GM12878 (cell line): ENCODE measurements around the gene GPRC5B. TPM values are rescaled to one million over a fixed set of nuclear protein-coding genes. Genes with fewer than 3 reads are reported as not detected.

Source experiments
- ATAC-seq: fragments of 200-7000 bp; cut with Tn5 transposase; 3 replicates; pipeline ENCODE4 v1.9.1; 2020; ENCODE audit warnings: mild to moderate bottlenecking, moderate library complexity
- BruUV-seq: library from RNA; stranded (reverse); fragments of 400-500 nt; replicated peaks from 2 replicates; lab custom pipeline; 2021; lab: Mats Ljungman, UMichigan
- CTCF ChIA-PET: fragments of 300-600 bp; sonication (Branson Sonifier 250); formaldehyde crosslinking; extraction: SDS; loops from one replicate; lab custom pipeline; 2021; ENCODE audit warnings: inconsistent platforms; lab: Yijun Ruan, JAX
- POLR2A ChIA-PET: fragments of 350-600 bp; formaldehyde crosslinking; extraction: SDS; loops from one replicate; lab custom pipeline; 2021; ENCODE audit warnings: inconsistent platforms; lab: Charles Lee
- RAD21 ChIA-PET: fragments of 300-600 bp; sonication (Branson Sonifier 250); formaldehyde crosslinking; loops from one replicate; lab custom pipeline; 2023; ENCODE audit warnings: antibody characterized with exemption; ENCODE audit not compliant: unreplicated experiment; lab: Charles Lee
- SMC1A ChIA-PET: fragments of 300-600 bp; sonication (Branson Sonifier 250); formaldehyde crosslinking; loops from one replicate; lab custom pipeline; 2023; ENCODE audit not compliant: unreplicated experiment, uncharacterized antibody; lab: Charles Lee
- DNase-seq: peaks from one replicate; pipeline ENCODE4 v3.0.0-alpha.2; 2011; ENCODE audit warnings: low read depth, low spot score
- FAIRE-seq: peaks from 3 replicates; lab custom pipeline; 2011; peaks lifted over from hg19 to GRCh38; lab: Jason Lieb, UNC
- H2AFZ ChIP-seq: 2 replicates; pipeline ENCODE4 v1.6.0; 2011; ENCODE audit warnings: low read depth, low read length, control low read depth; ENCODE audit not compliant: control insufficient read depth
- H3K27ac ChIP-seq: 2 replicates; pipeline ENCODE4 v1.5.1; 2011; ENCODE audit warnings: control low read depth; ENCODE audit not compliant: control insufficient read depth, insufficient read depth
- H3K27me3 ChIP-seq, 2 experiments: replicated peaks in 1 of 2; 2 replicates each; pipeline versions ENCODE4 v1.6.0 to v1.6.1; 2011; ENCODE audit warnings: low read length in 1 of 2; ENCODE audit not compliant: control insufficient read depth in 2 of 2, insufficient read depth in 2 of 2
- H3K36me3 ChIP-seq, 2 experiments: 2 replicates each; pipeline ENCODE4 v1.5.1; 2011; ENCODE audit warnings: low read length in 1 of 2; ENCODE audit not compliant: control insufficient read depth in 2 of 2, insufficient read depth in 2 of 2
- H3K4me1 ChIP-seq: 2 replicates; pipeline ENCODE4 v1.6.1; 2011; ENCODE audit warnings: mild to moderate bottlenecking, low read length, moderate library complexity, mixed read lengths; ENCODE audit not compliant: control insufficient read depth, insufficient read depth
- H3K4me2 ChIP-seq: 2 replicates; pipeline ENCODE4 v1.6.0; 2011; ENCODE audit warnings: control low read depth; ENCODE audit not compliant: control insufficient read depth, insufficient read depth
- H3K4me3 ChIP-seq: fragments of 200-600 bp; sonication (generic); 2 replicates; pipeline ENCODE4 v1.5.1; 2016
- H3K79me2 ChIP-seq: 2 replicates; pipeline ENCODE4 v1.6.0; 2011; ENCODE audit warnings: low read length; ENCODE audit not compliant: control insufficient read depth, insufficient read depth
- H3K9ac ChIP-seq: 2 replicates; pipeline ENCODE4 v1.8.0; 2011; ENCODE audit warnings: low read length, control low read depth, mixed read lengths; ENCODE audit not compliant: control insufficient read depth, insufficient read depth
- H3K9me3 ChIP-seq: replicated peaks from 3 replicates; pipeline ENCODE4 v1.5.1; 2011; ENCODE audit warnings: mild to moderate bottlenecking, low read length; ENCODE audit not compliant: control insufficient read depth, insufficient read depth
- H4K20me1 ChIP-seq: 2 replicates; pipeline ENCODE4 v1.6.0; 2011; ENCODE audit not compliant: control insufficient read depth, insufficient read depth
- BMI1 ChIP-seq: fragments of 450-650 bp; IDR thresholded peaks from 2 replicates; pipeline ENCODE4 v1.6.1; 2016; ENCODE audit warnings: mild to moderate bottlenecking, moderate library complexity, borderline replicate concordance
- ELK1 ChIP-seq: IDR thresholded peaks from 2 replicates; pipeline ENCODE4 v1.6.1; 2012; ENCODE audit warnings: low read depth, low read length, improper control_type of control experiment
- HCFC1 ChIP-seq: fragments of 150-350 bp; IDR thresholded peaks from 2 replicates; pipeline ENCODE4 v1.6.1; 2014; ENCODE audit warnings: low read length
- JUND ChIP-seq: IDR thresholded peaks from 2 replicates; pipeline ENCODE4 v1.6.1; 2012; ENCODE audit warnings: low read depth, mild to moderate bottlenecking, low read length, improper control_type of control experiment, moderate library complexity
- MTA2 ChIP-seq: fragments of 450-650 bp; IDR thresholded peaks from 2 replicates; pipeline ENCODE4 v1.6.1; 2016; ENCODE audit warnings: low read depth, mild to moderate bottlenecking, moderate library complexity
- SIX5 ChIP-seq: IDR thresholded peaks from 2 replicates; pipeline ENCODE4 v1.6.1; 2011; ENCODE audit warnings: mild to moderate bottlenecking, low read depth, low read length, moderate library complexity; ENCODE audit not compliant: severe bottlenecking
- SMAD5 ChIP-seq: IDR thresholded peaks from 2 replicates; pipeline ENCODE4 v1.6.1; 2016; ENCODE audit warnings: antibody characterized with exemption, low read depth
- YBX1 ChIP-seq: fragments of 450-650 bp; IDR thresholded peaks from 2 replicates; pipeline ENCODE4 v1.6.1; 2016; ENCODE audit warnings: antibody characterized with exemption
- ZNF217 ChIP-seq: fragments of 450-650 bp; IDR thresholded peaks from 2 replicates; pipeline ENCODE4 v1.6.1; 2017; ENCODE audit warnings: antibody characterized with exemption, mild to moderate bottlenecking
- WGBS: methylation state at CpG from one replicate; pipeline ENCODE4 v1.1.6; 2016; ENCODE audit warnings: low lambda C conversion rate; ENCODE audit not compliant: insufficient replicate concordance, insufficient coverage; ENCODE audit errors: missing lambda C conversion rate; 5-methylcytosine and 5-hydroxymethylcytosine counted together
- in situ Hi-C: fragments of 300-500 bp; cut with MboI; formaldehyde crosslinking; loops from 9 replicates; pipeline ENCODE4 v1.14.3; 2018; ENCODE audit warnings: mixed read lengths
- intact Hi-C: fragments of 100-400 bp; cut with micrococcal nuclease; formaldehyde crosslinking; loops from one replicate; pipeline ENCODE4 v1.14.2; 2022; ENCODE audit not compliant: unreplicated experiment
- polyA plus RNA-seq, 11 experiments: library from polyadenylated mRNA; depleted of rRNA in 4 of 11; unstranded in 6 of 11; stranded (reverse) in 5 of 11; fragments of >200 nt; fragmentation: Nextera tagmentation in 4 of 11; fragmentation: Illumina TruSeq in 1 of 11; extraction: Ambion mirVana in 4 of 11; extraction: Trizol in 1 of 11; gene quantifications; 1 replicate in 1 of 11; 2 replicates in 10 of 11; pipeline versions ENCODE4 v1.2.1 to v1.2.3, GENCODE V29; 2011 to 2016; ENCODE audit warnings: inconsistent platforms in 2 of 11, missing spikeins in 2 of 11, low read depth in 1 of 11
- total RNA-seq, 4 experiments: library from RNA; depleted of rRNA in 3 of 4; stranded (reverse); fragments of >200 nt in 3 of 4; fragmentation: Illumina TruSeq in 1 of 4; extraction: Trizol in 1 of 4; gene quantifications; 2 replicates each; pipeline versions ENCODE4 v1.2.1 to v1.2.3, GENCODE V29; 2013 to 2021
- TF ChIP-seq, protein P1 (sequence below): fragments of 450-650 bp; conservative IDR thresholded peaks from 2 replicates; pipeline ENCODE4 v1.6.1; 2017; ENCODE audit warnings: mild to moderate bottlenecking, moderate library complexity
- TF ChIP-seq, protein P2 (sequence below): fragments of 450-650 bp; IDR thresholded peaks from 2 replicates; pipeline ENCODE4 v1.6.1; 2016; ENCODE audit warnings: mild to moderate bottlenecking
- TF ChIP-seq, protein P3 (sequence below): fragments of 450-650 bp; IDR thresholded peaks from 2 replicates; pipeline ENCODE4 v1.6.1; 2016; ENCODE audit warnings: mild to moderate bottlenecking, moderate library complexity, borderline replicate concordance
- TF ChIP-seq, protein P4 (sequence below): fragments of 450-650 bp; IDR thresholded peaks from 2 replicates; pipeline ENCODE4 v1.6.1; 2017; ENCODE audit warnings: mild to moderate bottlenecking

GPRC5B gene
- total and polyA plus RNA-seq, 10 of the 15 experiments (the other 5 are each of a cell fraction or from before 2014, with no cell fraction given): 0.01 to 0.42 (median 0.15) TPM; not detected in 2

DNA sequence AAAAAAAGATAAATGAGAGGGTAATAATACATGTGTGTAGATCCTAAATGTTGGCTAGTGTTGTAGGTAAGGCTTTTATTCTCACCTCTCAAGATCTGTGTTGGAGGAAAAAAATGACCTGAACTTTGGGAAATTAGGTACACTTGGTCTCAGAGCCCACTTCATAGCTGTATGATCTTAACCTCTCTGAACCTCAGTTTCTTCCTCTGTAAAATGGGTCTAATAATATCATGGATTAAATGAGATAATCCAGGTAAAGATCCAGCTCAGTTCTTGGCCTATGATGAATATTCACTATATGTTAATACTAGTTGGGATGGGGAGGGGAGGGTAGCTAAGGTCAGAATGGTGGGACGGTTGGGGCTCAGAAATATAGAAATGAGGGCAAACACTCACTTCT is 24.3 kb upstream of the GPRC5B start:
- ATAC-seq (no peak), DNase-seq (no peak), FAIRE-seq (no peak)
- Histone ChIP-seq H2AFZ (no peak overlapping the region), H3K4me2 (no peak overlapping the region), H3K79me2 (no peaks in the 10 kb centered on the region), H3K4me1 (no peaks in the 10 kb centered on the region), H3K4me3 (no peak overlapping the region), H3K36me3 (no peaks in the 10 kb centered on the region), H3K27ac (no peak overlapping the region), H4K20me1 (no peaks in the 10 kb centered on the region), H3K27me3 (no peaks in the 10 kb centered on the region; a peak in 1 of 4 replicates), H3K9me3 (no peaks in the 10 kb centered on the region), H3K9ac (no peak overlapping the region)
- BruUV-seq: no TSS peak
- intact Hi-C loops: loop anchor here (10.0 kb wide), 1 partner anchor 286 kb away; no protein-coding TSS in a partner anchor
- ChIA-PET RAD21 (interaction anchor here (3.4 to 5.2 kb wide), 2 partner anchors 392 to 476 kb away, joined by 58 to 117 read pairs; no protein-coding TSS in a partner anchor), CTCF (interaction anchor here (0.8 to 6.7 kb wide), 5 partner anchors 336 to 483 kb away, joined by 3 to 212 read pairs (median 7); no protein-coding TSS in a partner anchor), SMC1A (interaction anchor here (5.3 to 5.5 kb wide), 2 partner anchors 392 to 475 kb away, joined by 66 to 103 read pairs; no protein-coding TSS in a partner anchor), POLR2A (no interaction called here)
- WGBS: 0% methylated on average over 1 of the region's 1 CpG
- TF ChIP-seq, protein P1, sequence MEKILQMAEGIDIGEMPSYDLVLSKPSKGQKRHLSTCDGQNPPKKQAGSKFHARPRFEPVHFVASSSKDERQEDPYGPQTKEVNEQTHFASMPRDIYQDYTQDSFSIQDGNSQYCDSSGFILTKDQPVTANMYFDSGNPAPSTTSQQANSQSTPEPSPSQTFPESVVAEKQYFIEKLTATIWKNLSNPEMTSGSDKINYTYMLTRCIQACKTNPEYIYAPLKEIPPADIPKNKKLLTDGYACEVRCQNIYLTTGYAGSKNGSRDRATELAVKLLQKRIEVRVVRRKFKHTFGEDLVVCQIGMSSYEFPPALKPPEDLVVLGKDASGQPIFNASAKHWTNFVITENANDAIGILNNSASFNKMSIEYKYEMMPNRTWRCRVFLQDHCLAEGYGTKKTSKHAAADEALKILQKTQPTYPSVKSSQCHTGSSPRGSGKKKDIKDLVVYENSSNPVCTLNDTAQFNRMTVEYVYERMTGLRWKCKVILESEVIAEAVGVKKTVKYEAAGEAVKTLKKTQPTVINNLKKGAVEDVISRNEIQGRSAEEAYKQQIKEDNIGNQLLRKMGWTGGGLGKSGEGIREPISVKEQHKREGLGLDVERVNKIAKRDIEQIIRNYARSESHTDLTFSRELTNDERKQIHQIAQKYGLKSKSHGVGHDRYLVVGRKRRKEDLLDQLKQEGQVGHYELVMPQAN: no peak
- no peak for TF ChIP-seq BMI1
- TF ChIP-seq ZNF217: no peak
- TF ChIP-seq, protein P2, sequence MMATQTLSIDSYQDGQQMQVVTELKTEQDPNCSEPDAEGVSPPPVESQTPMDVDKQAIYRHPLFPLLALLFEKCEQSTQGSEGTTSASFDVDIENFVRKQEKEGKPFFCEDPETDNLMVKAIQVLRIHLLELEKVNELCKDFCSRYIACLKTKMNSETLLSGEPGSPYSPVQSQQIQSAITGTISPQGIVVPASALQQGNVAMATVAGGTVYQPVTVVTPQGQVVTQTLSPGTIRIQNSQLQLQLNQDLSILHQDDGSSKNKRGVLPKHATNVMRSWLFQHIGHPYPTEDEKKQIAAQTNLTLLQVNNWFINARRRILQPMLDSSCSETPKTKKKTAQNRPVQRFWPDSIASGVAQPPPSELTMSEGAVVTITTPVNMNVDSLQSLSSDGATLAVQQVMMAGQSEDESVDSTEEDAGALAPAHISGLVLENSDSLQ: no peak
- no peak for TF ChIP-seq JUND
- TF ChIP-seq MTA2: no peak
- TF ChIP-seq, protein P3, sequence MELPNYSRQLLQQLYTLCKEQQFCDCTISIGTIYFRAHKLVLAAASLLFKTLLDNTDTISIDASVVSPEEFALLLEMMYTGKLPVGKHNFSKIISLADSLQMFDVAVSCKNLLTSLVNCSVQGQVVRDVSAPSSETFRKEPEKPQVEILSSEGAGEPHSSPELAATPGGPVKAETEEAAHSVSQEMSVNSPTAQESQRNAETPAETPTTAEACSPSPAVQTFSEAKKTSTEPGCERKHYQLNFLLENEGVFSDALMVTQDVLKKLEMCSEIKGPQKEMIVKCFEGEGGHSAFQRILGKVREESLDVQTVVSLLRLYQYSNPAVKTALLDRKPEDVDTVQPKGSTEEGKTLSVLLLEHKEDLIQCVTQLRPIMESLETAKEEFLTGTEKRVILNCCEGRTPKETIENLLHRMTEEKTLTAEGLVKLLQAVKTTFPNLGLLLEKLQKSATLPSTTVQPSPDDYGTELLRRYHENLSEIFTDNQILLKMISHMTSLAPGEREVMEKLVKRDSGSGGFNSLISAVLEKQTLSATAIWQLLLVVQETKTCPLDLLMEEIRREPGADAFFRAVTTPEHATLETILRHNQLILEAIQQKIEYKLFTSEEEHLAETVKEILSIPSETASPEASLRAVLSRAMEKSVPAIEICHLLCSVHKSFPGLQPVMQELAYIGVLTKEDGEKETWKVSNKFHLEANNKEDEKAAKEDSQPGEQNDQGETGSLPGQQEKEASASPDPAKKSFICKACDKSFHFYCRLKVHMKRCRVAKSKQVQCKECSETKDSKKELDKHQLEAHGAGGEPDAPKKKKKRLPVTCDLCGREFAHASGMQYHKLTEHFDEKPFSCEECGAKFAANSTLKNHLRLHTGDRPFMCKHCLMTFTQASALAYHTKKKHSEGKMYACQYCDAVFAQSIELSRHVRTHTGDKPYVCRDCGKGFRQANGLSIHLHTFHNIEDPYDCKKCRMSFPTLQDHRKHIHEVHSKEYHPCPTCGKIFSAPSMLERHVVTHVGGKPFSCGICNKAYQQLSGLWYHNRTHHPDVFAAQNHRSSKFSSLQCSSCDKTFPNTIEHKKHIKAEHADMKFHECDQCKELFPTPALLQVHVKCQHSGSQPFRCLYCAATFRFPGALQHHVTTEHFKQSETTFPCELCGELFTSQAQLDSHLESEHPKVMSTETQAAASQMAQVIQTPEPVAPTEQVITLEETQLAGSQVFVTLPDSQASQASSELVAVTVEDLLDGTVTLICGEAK: no peak
- no peak for TF ChIP-seq ELK1
- TF ChIP-seq YBX1: no peak
- TF ChIP-seq HCFC1: no peak
- TF ChIP-seq SMAD5: no peak
- TF ChIP-seq SIX5: no peak
- TF ChIP-seq, protein P4, sequence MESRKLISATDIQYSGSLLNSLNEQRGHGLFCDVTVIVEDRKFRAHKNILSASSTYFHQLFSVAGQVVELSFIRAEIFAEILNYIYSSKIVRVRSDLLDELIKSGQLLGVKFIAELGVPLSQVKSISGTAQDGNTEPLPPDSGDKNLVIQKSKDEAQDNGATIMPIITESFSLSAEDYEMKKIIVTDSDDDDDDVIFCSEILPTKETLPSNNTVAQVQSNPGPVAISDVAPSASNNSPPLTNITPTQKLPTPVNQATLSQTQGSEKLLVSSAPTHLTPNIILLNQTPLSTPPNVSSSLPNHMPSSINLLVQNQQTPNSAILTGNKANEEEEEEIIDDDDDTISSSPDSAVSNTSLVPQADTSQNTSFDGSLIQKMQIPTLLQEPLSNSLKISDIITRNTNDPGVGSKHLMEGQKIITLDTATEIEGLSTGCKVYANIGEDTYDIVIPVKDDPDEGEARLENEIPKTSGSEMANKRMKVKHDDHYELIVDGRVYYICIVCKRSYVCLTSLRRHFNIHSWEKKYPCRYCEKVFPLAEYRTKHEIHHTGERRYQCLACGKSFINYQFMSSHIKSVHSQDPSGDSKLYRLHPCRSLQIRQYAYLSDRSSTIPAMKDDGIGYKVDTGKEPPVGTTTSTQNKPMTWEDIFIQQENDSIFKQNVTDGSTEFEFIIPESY: no peak
- in situ Hi-C loops: loop anchor here (5.0 kb wide), 2 partner anchors 393 to 473 kb away; no protein-coding TSS in a partner anchor
